Measurements from ENCODE around the gene GPR183.
A peak's percentile ranks its signal among the peaks of the same experiment; 100 is the strongest.
"Not testable (repeated sequence)": the region's sequence is repeated elsewhere in the genome, so short reads cannot be mapped to it uniquely, and the experiment has no call there.

Gene GPR183

GRCh38 chr13:99265821-99266426, 41.3 kb downstream of the GPR183 start:
- no peak for DNase-seq

- DNase-seq, result peak; percentile 45 to 73
These were observed 41.9 kb downstream of the GPR183 start for GRCh38 chr13:99265162-99265800.

- no peak for DNase-seq
These were observed 43.1 kb downstream of the GPR183 start for GRCh38 chr13:99264051-99264450.

- DNase-seq, result no peak
These were observed 43.9 kb downstream of the GPR183 start for GRCh38 chr13:99263126-99263785.

- DNase-seq, result no peak
These were observed 46.1 kb downstream of the GPR183 start for GRCh38 chr13:99261059-99261458.

- no peak for DNase-seq
These were observed 47.0 kb downstream of the GPR183 start for GRCh38 chr13:99260216-99260615.

GRCh38 chr13:99258946-99259345, 48.3 kb downstream of the GPR183 start:
- DNase-seq, result no peak

GRCh38 chr13:99258210-99258860, 48.9 kb downstream of the GPR183 start, which contains the start of gene GPR18:
Gene GPR18 (minus strand): TSS chr13:99258379. CDS start chr13:99255872, 2,507 bp downstream.
- peak in 1 of 2 donors; percentile 33 for DNase-seq

GRCh38 chr13:99257291-99257690, 49.9 kb downstream of the GPR183 start:
- DNase-seq, result no peak

GRCh38 chr13:99256709-99257108, 50.5 kb downstream of the GPR183 start:
- no peak for DNase-seq

- DNase-seq, result no peak
These were observed 50.9 kb downstream of the GPR183 start for GRCh38 chr13:99256283-99256682.

- DNase-seq, result no peak
These were observed 51.9 kb downstream of the GPR183 start for GRCh38 chr13:99255271-99255670.

- no peak for DNase-seq
These were observed 52.4 kb downstream of the GPR183 start for GRCh38 chr13:99254830-99255229.

- no peak for DNase-seq
These were observed 55.3 kb downstream of the GPR183 start for GRCh38 chr13:99251921-99252320.

- DNase-seq, result no peak
These were observed 56.0 kb downstream of the GPR183 start for GRCh38 chr13:99250982-99251825.

- DNase-seq, result not testable (repeated sequence)
These were observed 57.6 kb downstream of the GPR183 start for GRCh38 chr13:99249606-99250005.

- DNase-seq, result not testable (repeated sequence)
These were observed 58.0 kb downstream of the GPR183 start for GRCh38 chr13:99249178-99249577.

- no peak for DNase-seq
These were observed 61.1 kb downstream of the GPR183 start for GRCh38 chr13:99246100-99246499.

Data from stimulated activated CD4-positive, alpha-beta T cell treated with anti-CD3 and anti-CD28 coated beads, Interleukin-2, amount 100 ng/mL, for 24 hours (primary cell).